IPS-20b (cell line): ENCODE data around the gene TPST2.

Experiments used
- H3K27ac ChIP-seq: one replicate; pipeline ENCODE4 v1.5.1; 2013; ENCODE audit warnings: low read length
- H3K27me3 ChIP-seq: 2 replicates; pipeline ENCODE4 v1.6.1; 2013; ENCODE audit warnings: mild to moderate bottlenecking, low read length, inconsistent platforms; ENCODE audit not compliant: insufficient read depth
- H3K36me3 ChIP-seq: 2 replicates; pipeline ENCODE4 v1.6.1; 2013; ENCODE audit warnings: low read depth, mild to moderate bottlenecking, inconsistent platforms, low read length, moderate library complexity; ENCODE audit not compliant: insufficient read depth
- H3K4me1 ChIP-seq: 2 replicates; pipeline ENCODE4 v1.6.1; 2013; ENCODE audit warnings: mild to moderate bottlenecking, control low read depth, inconsistent platforms, low read length, moderate library complexity; ENCODE audit not compliant: insufficient read depth
- H3K4me3 ChIP-seq: 2 replicates; pipeline ENCODE4 v1.5.1; 2013; ENCODE audit warnings: mild to moderate bottlenecking, low read length, inconsistent platforms
- H3K9ac ChIP-seq: 2 replicates; pipeline ENCODE4 v1.6.1; 2013; ENCODE audit warnings: low read depth, mild to moderate bottlenecking, inconsistent platforms, low read length, moderate library complexity
- H3K9me3 ChIP-seq: 2 replicates; pipeline ENCODE4 v1.6.1; 2013; ENCODE audit warnings: mild to moderate bottlenecking, low read depth, low read length, inconsistent platforms; ENCODE audit not compliant: insufficient read depth

TPST2 gene

DNA sequence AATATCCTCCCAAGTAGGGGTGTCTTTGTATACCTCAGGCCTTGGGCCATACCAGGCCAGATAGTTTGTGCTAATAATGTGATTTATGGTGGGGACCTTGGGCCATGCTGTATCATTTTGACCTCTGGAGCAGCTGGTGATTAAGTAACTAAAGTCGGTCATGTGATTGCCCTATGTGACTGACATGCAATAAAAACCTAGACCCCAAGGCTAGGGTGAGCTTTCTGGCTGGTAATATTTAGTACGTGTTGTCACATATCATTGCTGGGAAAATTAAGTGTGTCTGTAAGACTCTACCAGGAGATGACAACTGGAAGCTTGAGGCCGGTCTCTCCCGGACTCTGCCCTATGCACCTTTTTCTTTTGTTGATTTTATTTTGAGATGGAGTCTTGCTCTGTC, 65.1 kb downstream of the TPST2 start:
- Histone ChIP-seq H3K9ac (no peak overlapping the region), H3K4me3 (no peak overlapping the region), H3K36me3 (peaks cover 60% of the 10 kb centered on the region), H3K27ac (no peak overlapping the region), H3K4me1 (no peaks in the 10 kb centered on the region), H3K9me3 (no peaks in the 10 kb centered on the region), H3K27me3 (no peaks in the 10 kb centered on the region)

DNA sequence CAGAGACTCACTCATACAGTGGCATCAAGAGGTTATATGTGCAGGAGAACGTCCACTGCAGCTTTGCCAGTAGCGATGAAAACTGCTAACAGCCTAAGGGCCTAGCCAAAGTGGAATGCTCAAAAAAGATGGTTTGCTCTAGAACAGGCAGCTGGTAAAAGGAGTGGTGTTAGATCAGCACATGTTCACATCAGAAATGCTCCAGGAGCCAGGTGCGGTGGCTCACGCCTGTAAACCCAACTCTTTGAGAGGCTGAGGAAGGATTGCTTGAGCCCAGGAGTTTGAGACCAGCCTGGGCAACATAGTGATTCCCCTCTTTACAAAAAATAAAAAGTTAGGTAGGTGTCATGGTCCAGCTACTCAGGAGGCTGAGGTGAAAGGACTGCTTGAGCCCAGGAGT, 67.3 kb downstream of the TPST2 start:
- no peak overlapping the region for H3K9ac ChIP-seq
- H3K36me3 ChIP-seq: peaks cover 39% of the 10 kb centered on the region
- no peaks in the 10 kb centered on the region for H3K9me3 ChIP-seq
- no peaks in the 10 kb centered on the region for H3K27me3 ChIP-seq
- no peak overlapping the region for H3K4me3 ChIP-seq
- H3K4me1 ChIP-seq: no peaks in the 10 kb centered on the region
- H3K27ac ChIP-seq: no peak overlapping the region

DNA sequence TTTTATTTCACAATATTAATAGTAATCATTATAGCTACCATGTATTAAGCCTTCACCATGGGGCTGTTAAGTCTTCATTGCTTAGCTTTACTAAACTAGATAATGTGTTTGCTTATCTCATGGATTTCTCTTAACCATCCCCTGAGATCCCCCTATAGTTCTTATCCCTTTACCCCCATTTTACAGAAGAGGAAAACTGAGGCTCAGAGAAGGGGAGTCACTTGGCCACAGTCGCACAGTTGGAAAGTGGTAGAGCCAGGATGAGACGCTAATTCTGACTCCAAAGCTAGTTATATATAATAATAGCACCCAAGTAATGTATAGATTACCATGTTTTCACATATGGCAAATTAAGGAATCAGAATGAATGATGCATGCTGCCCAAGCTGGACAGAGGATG, 67.9 kb downstream of the TPST2 start:
- H3K9me3 ChIP-seq: no peaks in the 10 kb centered on the region
- H3K36me3 ChIP-seq: peaks cover 33% of the 10 kb centered on the region
- no peaks in the 10 kb centered on the region for H3K27me3 ChIP-seq
- no peak overlapping the region for H3K4me3 ChIP-seq
- no peak overlapping the region for H3K27ac ChIP-seq
- H3K9ac ChIP-seq: no peak overlapping the region
- no peaks in the 10 kb centered on the region for H3K4me1 ChIP-seq

DNA sequence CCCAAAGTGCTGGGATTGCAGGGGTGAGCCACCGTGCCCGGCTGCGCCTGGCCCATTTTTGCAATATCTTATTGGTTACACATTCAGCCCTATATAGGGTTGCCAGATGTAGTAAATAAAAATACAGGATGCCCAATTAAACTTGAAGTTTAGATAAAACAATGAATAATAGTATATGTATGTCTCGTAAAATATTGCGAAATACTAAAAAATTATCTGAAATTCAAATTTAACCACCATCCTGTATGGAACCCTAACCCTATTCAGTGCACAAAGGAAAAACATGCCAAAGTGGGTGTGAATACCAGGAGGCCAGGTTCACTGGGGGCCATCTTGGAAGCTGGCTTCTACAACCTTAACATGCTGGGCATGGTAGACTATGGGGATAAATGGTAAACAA, 72.5 kb downstream of the TPST2 start:
- no peak overlapping the region for H3K27ac ChIP-seq
- no peak overlapping the region for H3K9ac ChIP-seq
- H3K4me1 ChIP-seq: peaks cover 6% of the 10 kb centered on the region; the same call in 1 of the 2 replicates
- no peaks in the 10 kb centered on the region for H3K27me3 ChIP-seq
- no peak overlapping the region for H3K4me3 ChIP-seq
- no peaks in the 10 kb centered on the region for H3K9me3 ChIP-seq
- no peaks in the 10 kb centered on the region for H3K36me3 ChIP-seq

DNA sequence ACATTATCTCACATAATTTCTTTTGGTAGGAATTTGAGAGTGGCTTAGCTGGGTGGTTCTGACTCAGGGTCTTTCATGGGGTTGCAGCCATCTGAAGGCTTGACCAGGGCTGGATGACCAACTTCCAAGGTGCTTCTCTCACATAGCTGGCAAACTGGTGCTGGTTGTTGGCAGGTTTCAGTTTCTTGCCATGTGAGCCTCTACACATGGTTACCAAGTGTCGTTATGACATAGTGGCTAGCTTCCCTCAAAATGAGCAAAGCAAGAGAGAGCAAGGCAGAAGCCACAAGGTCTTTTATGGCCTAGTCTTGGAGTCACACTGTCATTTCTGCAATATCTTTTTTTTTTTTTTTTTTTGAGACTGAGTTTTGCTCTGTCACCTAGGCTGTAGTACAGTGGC, 73.4 kb downstream of the TPST2 start:
- Histone ChIP-seq H3K4me1 (peaks cover 7% of the 10 kb centered on the region), H3K4me3 (no peak overlapping the region), H3K9me3 (no peaks in the 10 kb centered on the region), H3K27me3 (no peaks in the 10 kb centered on the region), H3K27ac (no peak overlapping the region), H3K9ac (no peak overlapping the region), H3K36me3 (no peaks in the 10 kb centered on the region)

DNA sequence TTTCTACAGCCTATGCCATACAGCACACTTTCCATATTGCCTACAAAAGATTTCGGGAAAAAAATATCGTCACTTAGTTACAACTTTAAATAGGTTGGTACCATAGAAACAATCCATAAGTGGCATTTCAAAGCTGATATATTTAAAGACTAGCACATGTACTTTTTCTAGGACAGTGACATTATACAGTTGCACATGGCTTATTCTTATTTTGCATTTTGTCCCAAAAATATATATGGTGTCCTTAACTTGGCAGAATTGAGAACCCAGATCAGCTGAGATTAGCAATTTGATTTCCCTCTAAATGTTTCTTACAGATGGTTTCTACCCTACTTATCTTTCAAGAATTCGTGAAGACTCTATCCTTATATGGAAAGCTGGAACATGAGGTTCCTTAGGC, 74.0 kb downstream of the TPST2 start:
- H3K4me1 ChIP-seq: peaks cover 11% of the 10 kb centered on the region
- no peaks in the 10 kb centered on the region for H3K9me3 ChIP-seq
- no peak overlapping the region for H3K27ac ChIP-seq
- no peaks in the 10 kb centered on the region for H3K27me3 ChIP-seq
- H3K4me3 ChIP-seq: no peak overlapping the region
- no peaks in the 10 kb centered on the region for H3K36me3 ChIP-seq
- no peak overlapping the region for H3K9ac ChIP-seq

DNA sequence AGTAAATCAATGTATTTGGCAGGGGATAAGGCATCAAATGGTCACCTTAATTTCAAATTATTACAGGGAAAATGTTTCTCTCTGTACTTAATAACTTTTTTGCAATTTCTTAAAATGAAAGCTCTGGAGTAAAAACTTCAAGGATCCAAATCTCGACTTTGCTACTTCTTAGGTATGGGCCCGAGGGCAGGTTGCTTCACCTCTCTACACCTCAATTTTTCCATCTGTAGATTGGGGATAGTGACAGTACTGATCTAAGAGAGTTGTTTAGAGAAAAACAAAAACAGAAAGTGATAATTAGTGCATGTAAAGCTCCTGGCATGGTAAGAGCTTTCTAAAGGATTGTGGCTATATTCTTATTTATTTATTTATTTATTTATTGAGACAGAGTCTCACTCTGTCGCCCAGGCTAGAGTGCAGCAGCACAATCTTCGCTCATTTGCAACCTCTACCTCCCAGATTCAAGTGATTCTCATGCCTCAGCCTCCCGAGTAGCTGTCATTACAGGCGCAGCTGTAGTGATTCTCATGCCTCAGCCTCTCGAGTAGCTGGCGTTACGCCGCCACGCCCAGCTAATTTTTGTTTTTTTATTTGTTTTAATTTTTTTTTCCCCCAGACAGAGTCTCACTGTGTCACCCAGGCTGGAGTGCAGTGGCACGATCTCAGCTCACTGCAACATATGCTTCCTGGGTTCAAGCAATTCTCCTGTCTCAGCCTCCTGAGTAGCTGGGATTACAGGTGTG, 75.3 kb downstream of the TPST2 start:
- Histone ChIP-seq H3K27me3 (no peaks in the 10 kb centered on the region), H3K27ac (no peak overlapping the region), H3K9me3 (no peaks in the 10 kb centered on the region), H3K9ac (no peak overlapping the region), H3K4me3 (no peak overlapping the region), H3K4me1 (peaks cover 11% of the 10 kb centered on the region), H3K36me3 (peaks cover 11% of the 10 kb centered on the region)

DNA sequence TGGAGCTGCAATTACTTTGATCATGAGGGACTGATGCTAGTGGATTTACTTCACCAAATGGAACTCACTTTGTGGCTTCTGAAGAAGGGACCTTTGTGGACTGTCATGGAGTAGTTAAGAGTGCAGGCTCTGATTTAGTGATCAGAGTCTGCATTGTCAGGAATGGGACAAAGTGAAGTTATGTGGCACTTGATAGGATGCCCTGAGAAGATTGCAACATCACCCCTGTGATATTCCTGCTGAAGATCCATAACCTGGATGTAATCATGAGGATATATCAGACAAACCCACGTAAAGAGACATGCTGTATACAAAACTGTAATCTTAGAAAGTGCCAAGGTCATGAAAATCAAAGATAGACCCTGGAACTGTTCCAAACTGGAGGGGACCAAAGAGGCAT, 76.1 kb downstream of the TPST2 start:
- H3K4me1 ChIP-seq: peaks cover 11% of the 10 kb centered on the region
- no peak overlapping the region for H3K27ac ChIP-seq
- peaks cover 19% of the 10 kb centered on the region for H3K36me3 ChIP-seq
- no peaks in the 10 kb centered on the region for H3K9me3 ChIP-seq
- H3K9ac ChIP-seq: peak overlapping the region; percentile 97; the same call in 1 of the 2 replicates
- no peaks in the 10 kb centered on the region for H3K27me3 ChIP-seq
- peak overlapping the region; percentile 98; the same call in 1 of the 2 replicates for H3K4me3 ChIP-seq

DNA sequence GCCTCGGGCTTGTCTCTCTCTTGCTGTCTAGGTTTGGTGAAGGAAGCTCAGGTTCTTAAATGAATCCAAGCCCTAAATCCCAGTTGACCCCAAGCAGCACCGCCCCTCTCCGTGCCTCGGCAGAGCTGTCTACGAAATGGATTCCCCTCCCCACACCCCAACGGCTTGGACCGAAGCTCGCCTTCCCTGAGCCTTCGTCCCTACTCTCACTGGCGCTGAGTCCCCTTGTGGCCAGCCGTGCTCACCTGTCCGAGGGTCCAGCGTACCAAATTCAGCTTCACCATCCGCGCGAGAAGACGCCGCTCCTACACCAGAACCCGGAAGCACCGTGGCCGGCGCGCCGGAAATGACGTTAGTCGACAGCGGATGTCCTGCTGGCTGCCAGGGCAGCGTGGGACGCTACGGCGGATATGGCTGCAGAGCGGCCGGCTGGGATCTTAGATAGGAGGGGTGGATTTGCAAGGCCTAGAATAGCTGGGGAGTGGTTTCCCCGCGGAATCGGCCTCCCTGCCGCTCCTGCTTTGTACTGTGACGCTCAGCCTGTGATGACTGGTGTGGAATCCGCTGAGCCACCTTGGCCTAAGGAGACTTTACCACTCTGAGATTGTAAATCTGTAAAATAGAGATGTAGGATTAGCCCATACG, 77.7 kb downstream of the TPST2 start, which contains the start of gene TFIP11:
Gene TFIP11, minus strand, starts transcription at position 325 of the 645 bp plus-strand sequence. CDS start 2,201 bp downstream, outside the sequence.
- peaks cover 11% of the 10 kb centered on the region for H3K4me1 ChIP-seq
- H3K36me3 ChIP-seq: peaks cover 33% of the 10 kb centered on the region
- H3K4me3 ChIP-seq: peak within 1 kb of the TSS; percentile 98
- peak within 1 kb of the TSS; percentile 8 for H3K27ac ChIP-seq
- H3K27me3 ChIP-seq: no peaks in the 10 kb centered on the region
- H3K9me3 ChIP-seq: no peaks in the 10 kb centered on the region
- H3K9ac ChIP-seq: peak within 1 kb of the TSS; percentile 97

DNA sequence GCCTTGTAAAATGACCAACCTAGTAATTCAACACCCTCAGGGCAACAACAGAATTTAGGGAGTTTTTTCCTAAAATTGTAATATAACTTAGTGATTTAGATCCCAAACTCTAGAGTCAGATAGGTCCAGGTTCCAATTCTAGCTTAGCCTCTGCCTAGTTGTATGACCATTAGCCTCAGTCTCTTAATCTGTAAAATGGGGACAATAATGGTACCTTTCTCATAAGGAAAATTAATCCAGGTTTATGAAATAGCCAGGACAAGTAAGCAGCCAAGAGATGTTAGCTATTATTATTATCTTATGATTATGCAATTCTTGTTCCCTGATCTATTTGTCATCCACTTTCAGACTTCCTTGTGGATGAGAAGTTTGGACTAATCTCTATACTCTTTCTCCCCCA, 81.8 kb downstream of the TPST2 start:
- Histone ChIP-seq H3K9me3 (no peaks in the 10 kb centered on the region), H3K4me1 (peaks cover 11% of the 10 kb centered on the region), H3K4me3 (no peak overlapping the region), H3K36me3 (peaks cover 75% of the 10 kb centered on the region), H3K9ac (no peak overlapping the region), H3K27ac (no peak overlapping the region), H3K27me3 (no peaks in the 10 kb centered on the region)

DNA sequence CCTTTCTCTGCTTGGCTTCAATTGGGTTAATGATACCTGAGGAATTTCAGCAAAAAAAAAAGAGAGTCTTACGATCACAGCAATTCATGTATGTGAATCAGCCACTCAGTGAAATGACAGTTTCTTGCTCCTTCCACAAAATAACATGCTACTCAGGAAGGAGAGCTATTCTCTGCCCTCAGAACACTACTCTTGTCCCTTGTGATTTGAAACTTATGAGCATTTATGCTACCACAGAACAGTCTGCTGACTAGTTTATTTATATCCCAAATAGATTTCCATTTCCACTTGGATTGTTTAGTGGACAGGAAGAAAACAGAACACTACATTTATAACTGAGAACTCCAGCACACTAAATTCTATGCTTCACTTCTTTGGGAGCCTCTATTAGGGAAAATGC, 86.2 kb downstream of the TPST2 start:
- peaks cover 95% of the 10 kb centered on the region for H3K36me3 ChIP-seq
- no peaks in the 10 kb centered on the region for H3K27me3 ChIP-seq
- H3K4me1 ChIP-seq: peaks cover 3% of the 10 kb centered on the region; the same call in 1 of the 2 replicates
- no peaks in the 10 kb centered on the region for H3K9me3 ChIP-seq
- H3K4me3 ChIP-seq: no peak overlapping the region
- H3K9ac ChIP-seq: no peak overlapping the region; the same call in 1 of the 2 replicates
- H3K27ac ChIP-seq: no peak overlapping the region
